ENCODE data around the gene STXBP5L.

GRCh38 chr3:120908030-120908794 is at the start of gene STXBP5L:
- no peak for TF ChIP-seq CTCF (conservative IDR thresholded peaks at IDR 0.05; ENCODE audit: low read length)
- no peak for TF ChIP-seq EZH2phosphoT487 (IDR thresholded peaks at IDR 0.05; ENCODE audit: borderline replicate concordance)
